Amniotic epithelial cell (primary cell): ENCODE measurements around the gene NAAA.
A peak's percentile ranks its signal among the peaks of the same experiment; 100 is the strongest.
"Not testable (repeated sequence)": the region's sequence is repeated elsewhere in the genome, so short reads cannot be mapped to it uniquely, and the experiment has no call there.

Experiments
- DNase-seq: peaks from one replicate; pipeline ENCODE4 v3.0.0-alpha.2; 2010; ENCODE audit warnings: low read depth

Gene NAAA

DNA sequence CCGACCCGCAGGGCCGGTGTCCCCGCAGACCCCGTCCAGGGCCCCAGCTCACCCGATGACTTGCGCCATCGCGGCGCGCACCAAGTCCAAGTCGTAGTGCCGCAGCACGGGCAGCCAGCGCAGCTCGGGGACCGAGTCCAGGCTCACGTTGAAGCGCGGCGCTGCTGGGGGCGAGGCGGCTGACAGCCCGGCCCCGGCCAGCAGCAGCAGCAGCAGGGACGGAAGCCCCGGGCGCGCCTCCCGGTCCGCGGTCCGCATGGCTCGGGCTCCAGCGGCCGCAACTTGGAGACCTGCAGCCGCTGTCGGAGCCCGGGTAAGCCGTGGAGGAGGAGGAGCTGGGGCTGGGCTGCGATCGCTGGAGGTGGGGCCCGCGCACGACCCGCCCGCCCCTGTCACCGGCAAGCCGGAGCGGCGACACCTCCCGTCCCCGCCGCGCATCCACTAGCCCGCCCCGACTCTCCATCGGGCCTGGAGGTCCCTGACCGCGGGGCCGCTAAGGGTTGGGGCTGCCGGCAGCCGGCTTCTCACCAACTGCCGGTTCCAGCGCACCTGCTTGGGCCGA is at the start of gene NAAA:
TSS of gene NAAA (minus strand) at position 322 of the 562 bp plus-strand sequence. CDS start at position 258, 64 bp downstream.
- peak; percentile 37 for DNase-seq

GRCh38 chr4:75989846-75990528 is 49.2 kb upstream of the NAAA start:
- DNase-seq, result no peak

DNA sequence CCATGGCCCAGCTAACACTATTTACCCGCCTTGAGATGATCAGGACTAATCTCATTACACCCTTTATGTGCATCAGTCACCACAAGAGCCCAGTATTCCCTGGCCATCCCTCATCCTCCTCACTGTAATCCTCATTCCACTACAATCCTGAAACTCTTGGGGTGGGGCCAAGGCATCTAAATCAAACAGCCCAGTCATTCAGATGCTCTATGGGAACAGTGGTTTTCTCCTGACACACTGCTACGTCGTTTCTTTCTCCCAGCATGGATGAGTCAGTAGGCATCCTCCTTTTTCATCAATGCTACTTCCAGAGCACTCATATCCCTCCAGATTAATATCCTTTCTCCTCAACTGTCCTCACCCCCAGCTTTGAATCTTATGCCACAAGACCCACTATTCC is 44.3 kb upstream of the NAAA start:
- DNase-seq, result peak; percentile 94

DNA sequence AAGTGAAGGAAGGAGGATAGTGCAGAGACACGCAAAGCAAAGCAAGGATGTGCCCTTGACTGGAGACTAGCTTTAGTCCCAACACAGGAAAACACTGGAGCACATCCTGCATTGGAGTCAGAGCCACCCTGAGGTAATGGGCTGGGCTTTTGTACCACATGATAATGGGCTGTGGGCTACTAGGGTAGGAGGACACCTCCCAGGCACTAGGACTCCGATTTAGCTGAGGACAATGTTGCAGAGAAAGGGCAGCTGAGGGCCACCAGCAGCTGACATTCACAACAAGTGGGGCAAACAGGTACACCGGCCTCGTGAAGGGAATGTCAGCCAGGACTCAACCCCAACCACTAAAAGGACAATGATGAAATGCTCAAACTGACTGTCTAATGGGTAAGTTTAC is 39.8 kb upstream of the NAAA start:
- no peak for DNase-seq

DNA sequence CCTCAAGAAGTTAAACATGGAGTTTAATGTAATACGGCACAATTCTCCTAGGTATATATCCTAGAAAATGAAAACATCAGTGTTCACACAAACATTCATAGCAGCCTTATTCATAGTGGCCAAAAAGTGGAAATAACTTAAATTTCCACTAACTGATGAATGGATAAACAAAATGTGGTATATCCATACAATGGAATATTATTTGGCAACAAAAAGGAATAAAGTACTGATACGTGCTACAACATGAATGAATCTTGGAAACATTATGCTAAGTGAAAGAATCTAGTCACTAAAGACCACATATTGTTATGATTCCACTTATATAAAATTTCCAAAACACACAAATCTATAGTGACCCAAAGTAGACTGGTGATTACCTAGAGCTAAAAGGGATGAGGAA is 35.4 kb upstream of the NAAA start:
- no peak for DNase-seq

DNA sequence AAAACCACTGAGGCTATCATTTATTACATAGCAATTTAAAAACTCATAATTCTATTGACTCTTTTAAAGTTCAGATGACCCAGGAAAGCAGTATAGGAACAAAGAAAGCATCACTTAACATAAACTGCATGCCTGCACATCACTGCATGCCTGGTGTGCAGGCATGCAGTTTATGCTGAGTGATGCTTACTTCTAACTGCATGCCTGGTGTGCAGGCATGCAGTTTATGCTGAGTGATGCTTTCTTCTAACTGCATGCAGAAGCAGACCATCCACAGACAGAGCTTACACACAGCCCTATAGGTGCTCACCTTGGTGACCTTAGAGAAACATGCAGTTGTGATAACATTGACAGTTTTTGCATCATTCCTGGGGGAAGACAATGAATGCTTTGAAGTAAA is 33.0 kb upstream of the NAAA start:
- no peak for DNase-seq

- no peak for DNase-seq
Measured at GRCh38 chr4:75968084-75968483, 27.3 kb upstream of the NAAA start.

GRCh38 chr4:75963558-75963957 is 22.7 kb upstream of the NAAA start:
- DNase-seq, result no peak

DNA sequence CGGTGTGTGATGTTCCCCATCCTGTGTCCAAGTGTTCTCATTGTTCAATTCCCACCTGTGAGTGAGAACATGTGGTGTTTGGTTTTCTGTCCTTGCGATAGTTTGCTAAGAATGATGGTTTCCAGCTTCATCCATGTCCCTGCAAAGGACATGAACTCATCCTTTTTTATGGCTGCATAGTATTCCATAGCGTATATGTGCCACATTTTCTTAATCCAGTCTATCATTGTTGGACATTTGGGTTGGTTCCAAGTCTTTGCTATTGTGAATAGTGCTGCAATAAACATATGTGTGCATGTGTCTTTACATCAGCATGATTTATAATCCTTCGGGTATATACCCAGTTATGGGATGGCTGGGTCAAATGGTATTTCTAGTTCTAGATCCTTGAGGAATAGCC is 21.3 kb upstream of the NAAA start:
- DNase-seq, result not testable (repeated sequence)

- DNase-seq, result peak; percentile 43
Measured at GRCh38 chr4:75958546-75958945, 17.7 kb upstream of the NAAA start.

- not testable (repeated sequence) for DNase-seq
Measured at GRCh38 chr4:75954811-75955210, 14.0 kb upstream of the NAAA start.

DNA sequence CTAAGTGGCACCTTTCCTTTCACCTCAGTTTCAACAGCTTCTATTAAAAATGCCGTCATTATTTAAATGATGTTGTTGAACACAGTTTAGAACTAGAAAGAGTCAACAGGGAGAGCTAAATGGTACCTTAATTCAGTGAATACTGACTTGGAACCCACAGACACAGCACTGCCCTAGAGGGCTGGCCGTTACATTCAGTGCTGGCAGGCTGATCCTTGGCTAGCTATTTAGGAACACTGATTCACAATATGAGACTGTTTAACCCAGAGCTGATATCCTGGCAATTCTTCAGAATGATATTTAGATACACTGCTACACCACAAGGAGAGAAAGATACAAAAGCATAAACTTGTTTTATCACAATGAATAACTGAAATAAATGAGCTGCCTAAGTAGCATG is 12.7 kb upstream of the NAAA start:
- no peak for DNase-seq

- peak; percentile 53 for DNase-seq
Measured at GRCh38 chr4:75950213-75950815, 9.5 kb upstream of the NAAA start.

GRCh38 chr4:75948822-75949444 is 8.1 kb upstream of the NAAA start:
- no peak for DNase-seq

DNA sequence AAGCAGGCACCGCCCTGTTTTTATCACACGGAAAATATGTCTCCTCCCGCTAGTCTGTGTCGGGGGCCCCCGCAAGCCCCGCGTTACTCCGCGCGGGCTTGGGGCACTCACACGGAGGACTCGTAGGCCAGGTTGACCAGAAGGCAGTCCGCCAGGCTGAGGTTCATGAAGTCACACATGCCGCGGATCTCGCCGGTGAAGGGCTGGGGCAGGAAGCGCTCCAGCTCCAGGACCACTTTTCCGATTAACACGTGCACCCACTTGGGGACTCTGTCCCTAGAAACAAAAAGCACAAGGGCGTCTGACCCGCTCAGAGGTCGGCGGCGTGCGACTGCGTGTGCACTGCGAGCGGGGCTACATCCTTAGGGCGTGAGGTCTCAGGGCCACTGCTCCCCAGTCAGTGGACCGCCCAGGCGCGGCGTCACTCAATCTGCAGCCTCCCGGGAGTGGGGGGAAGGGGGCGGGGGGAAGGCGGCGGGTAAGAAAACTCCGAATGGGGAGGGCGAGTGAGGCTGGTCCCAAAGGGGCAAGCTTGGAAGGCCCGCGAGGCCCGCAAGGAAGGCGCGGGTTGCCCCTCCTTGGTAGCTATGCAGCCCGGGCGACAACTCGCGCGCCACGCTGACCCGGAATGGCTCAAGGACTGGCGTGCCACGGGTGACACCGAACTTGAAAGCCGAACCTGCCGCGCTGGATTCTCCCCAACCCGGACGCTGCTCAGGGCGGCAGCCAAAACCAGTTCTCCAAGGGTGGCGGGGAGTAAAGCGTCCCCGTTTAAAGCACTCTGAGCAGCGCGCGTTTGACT is 722 bp downstream of the NAAA start:
- peak; percentile 44 for DNase-seq

DNA sequence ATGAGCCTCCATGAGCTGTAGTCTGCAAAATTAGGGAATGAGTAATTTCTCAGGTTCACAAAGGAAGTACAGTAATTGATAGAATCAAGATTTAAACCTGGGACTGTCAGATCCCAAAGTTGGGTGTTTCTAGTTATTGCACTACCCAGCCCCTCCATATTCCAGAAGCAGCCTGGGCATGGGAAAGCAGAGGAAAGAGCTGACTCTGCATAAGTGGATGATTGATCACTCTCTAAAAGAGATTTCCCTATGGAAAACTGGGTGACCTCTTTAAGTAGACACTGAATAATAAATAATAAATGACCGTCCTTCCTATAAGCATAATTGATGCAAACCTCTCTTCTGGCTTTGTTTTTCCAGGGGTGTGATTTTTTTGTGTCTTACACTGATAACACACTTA is 5.2 kb downstream of the NAAA start:
- no peak for DNase-seq

- DNase-seq, result no peak
Measured at GRCh38 chr4:75930152-75930551, 10.7 kb downstream of the NAAA start.

DNA sequence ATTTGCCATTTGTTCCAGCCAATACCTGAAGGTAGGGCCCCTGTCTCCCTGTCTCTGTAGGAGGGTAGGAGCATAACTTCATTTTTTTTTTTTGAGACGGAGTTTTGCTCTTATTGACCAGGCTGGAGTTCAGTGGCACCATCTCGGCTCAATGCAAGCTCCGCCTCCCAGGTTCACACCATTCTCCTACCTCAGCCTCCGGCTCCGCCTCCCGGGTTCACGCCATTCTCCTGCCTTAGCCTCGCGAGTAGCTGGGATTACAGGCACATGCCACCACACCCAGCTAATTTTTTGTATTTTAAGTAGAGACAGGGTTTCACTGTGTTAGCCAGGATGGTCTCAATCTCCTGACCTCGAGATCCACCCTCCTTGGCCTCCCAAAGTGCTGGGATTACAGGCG is 15.9 kb downstream of the NAAA start:
- DNase-seq, result not testable (repeated sequence)

GRCh38 chr4:75924309-75924827 is 16.4 kb downstream of the NAAA start:
- DNase-seq, result peak; percentile 40

- DNase-seq, result no peak
Measured at GRCh38 chr4:75922588-75922987, 18.2 kb downstream of the NAAA start.

GRCh38 chr4:75921910-75922309 is 18.9 kb downstream of the NAAA start:
- DNase-seq, result no peak

GRCh38 chr4:75920327-75920726 is 20.5 kb downstream of the NAAA start:
- no peak for DNase-seq
